ENCODE measurements around the gene NRCAM. TPM values are rescaled to one million over a fixed set of nuclear protein-coding genes. Genes with fewer than 3 reads are reported as not detected.

Gene NRCAM
- total and polyA plus RNA-seq, 2 of the 8 experiments (the other 6 are each of a cell fraction or from before 2014, with no cell fraction given) = 2.7 to 3.8 TPM

- H2BK20ac ChIP-seq (ENCODE audit: low read length) = no peak overlapping the region
- H3K9me3 ChIP-seq (ENCODE audit: insufficient read depth in 2 of 2, low read depth in 1 of 2, low read length in 1 of 2) = no peaks in the 10 kb centered on the region
- H2BK12ac ChIP-seq (ENCODE audit: low read depth, low read length) = no peak overlapping the region
- H3K18ac ChIP-seq (ENCODE audit: extremely low read depth, low read length) = no peak overlapping the region
- H3K4ac ChIP-seq (replicated peaks; ENCODE audit: insufficient read length, low read depth, low read length) = no peak overlapping the region
- H3K56ac ChIP-seq (replicated peaks; ENCODE audit: insufficient read length, low read depth, low read length) = no peak overlapping the region
- no peak overlapping the region for H3K4me2 ChIP-seq (ENCODE audit: insufficient read depth in 1 of 2, low read depth in 2 of 2, low read length in 2 of 2)
- no peaks in the 10 kb centered on the region for H3K36me3 ChIP-seq (ENCODE audit: control insufficient read depth in 2 of 4, insufficient read depth in 4 of 4, low read length in 3 of 4)
- H2BK120ac ChIP-seq (replicated peaks; ENCODE audit: low read depth, low read length) = no peak overlapping the region
- no peak for FAIRE-seq
- no peak overlapping the region for H2BK5ac ChIP-seq (ENCODE audit: low read depth, low read length)
- no peaks in the 10 kb centered on the region for H3K79me2 ChIP-seq (ENCODE audit: control insufficient read depth in 1 of 2, insufficient read depth in 2 of 2, low read length in 2 of 2)
- no peaks in the 10 kb centered on the region for H3K23me2 ChIP-seq (ENCODE audit: low read depth, low read length)
- 85% methylated on average over 1 of the region's 1 CpG; no CpG with 5 or more reads in 1 of the 2 experiments for WGBS, 2 experiments (ENCODE audit: extremely low coverage in 1 of 2, insufficient coverage in 1 of 2, insufficient read length in 1 of 2, insufficient replicate concordance in 2 of 2, low coverage in 1 of 2, low lambda C conversion rate in 2 of 2, missing lambda C conversion rate in 1 of 2)
- no peak overlapping the region for H3K27ac ChIP-seq (ENCODE audit: low read depth, low read length)
- H3K4me3 ChIP-seq (ENCODE audit: extremely low read depth in 1 of 4, insufficient read depth in 2 of 4, low read depth in 3 of 4, low read length in 4 of 4) = no peak overlapping the region
- H4K20me1 ChIP-seq (replicated peaks in 1 of 2; ENCODE audit: control insufficient read depth in 1 of 2, insufficient read depth in 2 of 2, low read length in 2 of 2) = no peaks in the 10 kb centered on the region
- H3K14ac ChIP-seq (ENCODE audit: insufficient read length) = no peak overlapping the region
- no peak overlapping the region for H4K91ac ChIP-seq (replicated peaks; ENCODE audit: insufficient read length, low read length)
- H3K27me3 ChIP-seq (replicated peaks in 1 of 4; ENCODE audit: control insufficient read depth in 3 of 4, extremely low read depth in 1 of 4, insufficient read depth in 3 of 4, low read length in 3 of 4) = no peaks in the 10 kb centered on the region
- CTCF ChIA-PET (ENCODE audit: partially characterized antibody) = no interaction called here
- TF ChIP-seq RXRA (IDR thresholded peaks at IDR 0.05; ENCODE audit: insufficient read depth, low read depth, low read length) = no peak
- TF ChIP-seq CBX5 (IDR thresholded peaks at IDR 0.05; ENCODE audit: low read depth, low read length) = no peak
- TF ChIP-seq NANOG (IDR thresholded peaks at IDR 0.05; ENCODE audit: insufficient read depth, low read depth, low read length, poor library complexity, severe bottlenecking) = no peak
- TF ChIP-seq BRCA1 (IDR thresholded peaks at IDR 0.05; ENCODE audit: low read depth, low read length) = no peak
- no peak for TF ChIP-seq FOSL1 (IDR thresholded peaks at IDR 0.05; ENCODE audit: insufficient read depth, low read depth, low read length)
- TF ChIP-seq SIRT6 (IDR thresholded peaks at IDR 0.05; ENCODE audit: low read length) = no peak
- no peak overlapping the region for H3K9ac ChIP-seq (replicated peaks in 1 of 4; ENCODE audit: extremely low read depth in 1 of 4, low read depth in 3 of 4, low read length in 3 of 4)
- no peak overlapping the region for H4K8ac ChIP-seq (ENCODE audit: extremely low read depth, insufficient read depth, low read length)
- H2BK15ac ChIP-seq (ENCODE audit: low read length) = no peak overlapping the region
- POLR2A ChIA-PET (ENCODE audit: partially characterized antibody) = no interaction called here
- no peak for DNase-seq (ENCODE audit: low read depth in 1 of 2, low spot score in 2 of 2)
- no peaks in the 10 kb centered on the region for H3K79me1 ChIP-seq (ENCODE audit: low read depth, low read length)
- H3K23ac ChIP-seq (ENCODE audit: insufficient read length) = no peak overlapping the region
- H2AK5ac ChIP-seq (ENCODE audit: low read depth, low read length) = no peak overlapping the region
- peaks cover 0 to 3% (median 0%) of the 10 kb centered on the region in 4 experiments; a peak in 1 of 7 replicates for H3K4me1 ChIP-seq (replicated peaks in 1 of 4; ENCODE audit: control insufficient read depth in 3 of 4, insufficient read depth in 4 of 4, low read length in 3 of 4)
- no peak overlapping the region for H2AFZ ChIP-seq (ENCODE audit: low read length)
- H4K5ac ChIP-seq (ENCODE audit: insufficient read length, low read depth, low read length) = no peak overlapping the region
These were observed 139.5 kb downstream of the NRCAM start for GRCh38 chr7:108316708-108317107.

All from H1 (cell line).